Measurements from ENCODE around the gene ZFP30.

The ZFP30 gene

DNA sequence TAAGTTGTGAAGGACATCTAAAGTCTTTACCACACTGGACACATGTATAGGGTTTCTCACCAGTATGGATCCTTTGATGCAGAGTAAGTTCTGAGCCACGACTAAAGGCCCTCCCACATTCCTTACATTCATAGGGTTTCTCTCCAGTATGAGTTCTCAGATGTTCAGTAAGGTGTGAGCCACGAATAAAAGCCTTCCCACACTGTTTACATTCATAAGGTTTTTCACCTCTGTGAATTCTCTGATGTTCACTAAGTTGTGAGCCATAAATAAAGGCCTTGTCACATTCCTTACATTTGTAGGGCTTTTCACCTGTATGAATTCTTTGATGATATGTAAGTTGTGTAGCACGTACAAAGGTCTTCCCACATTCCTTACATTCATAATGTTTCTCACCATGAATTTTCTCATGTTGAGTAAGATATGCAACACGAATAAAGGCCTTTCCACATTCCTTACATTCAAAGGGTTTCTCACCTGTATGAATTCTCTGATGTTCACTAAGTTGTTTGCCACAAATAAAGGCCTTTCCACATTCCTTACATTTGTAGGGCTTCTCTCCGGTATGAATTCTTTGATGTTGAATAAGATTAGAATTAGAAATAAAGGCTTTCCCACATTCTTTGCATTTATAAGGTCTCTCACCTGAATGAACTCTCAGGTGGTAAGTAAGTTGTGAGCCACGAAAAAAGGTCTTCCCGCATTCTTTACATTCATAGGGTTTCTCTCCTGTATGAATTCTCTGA, 90.5 kb downstream of the ZFP30 start:
- no peak for DNase-seq (ENCODE audit: low read depth in 2 of 2, low spot score in 1 of 2)

All from stimulated activated CD8-positive, alpha-beta memory T cell treated with anti-CD3 and anti-CD28 coated beads, Interleukin-4, amount 100 ng/mL, for 4 hours (primary cell).